ENCODE data around the gene ARID3C. TPM values are rescaled to one million over a fixed set of nuclear protein-coding genes. Genes with fewer than 3 reads are reported as not detected.

Gene ARID3C
- total RNA-seq, 1 donor from 2014 or later, result not detected

- intact Hi-C loops (cut with DNase I), result no loop called here
- H3K4me3 ChIP-seq, result peak overlapping the region; percentile 87
- H3K36me3 ChIP-seq, result peaks cover 17% of the 10 kb centered on the region
- DNase-seq (no peak), ATAC-seq (peak; percentile 7)
- peaks cover 5% of the 10 kb centered on the region for H3K4me1 ChIP-seq
- H3K9me3 ChIP-seq, result no peaks in the 10 kb centered on the region
- H3K27me3 ChIP-seq, result no peaks in the 10 kb centered on the region
- TF ChIP-seq CTCF (IDR thresholded peaks at IDR 0.05), result no peak
- peak overlapping the region; percentile 87 for H3K27ac ChIP-seq
These were observed 17.5 kb downstream of the ARID3C start for GRCh38 chr9:34611251-34611810.

GRCh38 chr9:34610434-34611206, 18.2 kb downstream of the ARID3C start:
- no peak for DNase-seq
- ATAC-seq, result no peak
- intact Hi-C loops (cut with DNase I), result no loop called here
- TF ChIP-seq CTCF (IDR thresholded peaks at IDR 0.05), result no peak
- no peaks in the 10 kb centered on the region for H3K27me3 ChIP-seq
- no peak overlapping the region for H3K27ac ChIP-seq
- peaks cover 16% of the 10 kb centered on the region for H3K36me3 ChIP-seq
- peaks cover 5% of the 10 kb centered on the region for H3K4me1 ChIP-seq
- H3K9me3 ChIP-seq, result no peaks in the 10 kb centered on the region
- no peak overlapping the region for H3K4me3 ChIP-seq

GRCh38 chr9:34607331-34607730, 21.5 kb downstream of the ARID3C start:
- intact Hi-C loops (cut with DNase I), result loop anchor here (10.0 kb wide), 1 partner anchor 63 kb away; no protein-coding TSS in a partner anchor

GRCh38 chr9:34606905-34607304, 22.0 kb downstream of the ARID3C start:
- ATAC-seq, result no peak
- no peak overlapping the region for H3K27ac ChIP-seq
- intact Hi-C loops (cut with DNase I), result loop anchor here (10.0 kb wide), 1 partner anchor 62 kb away; no protein-coding TSS in a partner anchor

More at GRCh38 chr9:34607331-34607730, 21.5 kb downstream of the ARID3C start:
- DNase-seq, result no peak
- peaks cover under 1% of the 10 kb centered on the region for H3K4me1 ChIP-seq
- H3K27me3 ChIP-seq, result no peaks in the 10 kb centered on the region
- no peaks in the 10 kb centered on the region for H3K9me3 ChIP-seq
- H3K36me3 ChIP-seq, result no peaks in the 10 kb centered on the region
- ATAC-seq, result no peak
- TF ChIP-seq CTCF (IDR thresholded peaks at IDR 0.05), result no peak
- H3K4me3 ChIP-seq, result no peak overlapping the region
- no peak overlapping the region for H3K27ac ChIP-seq

GRCh38 chr9:34606190-34606589, 22.7 kb downstream of the ARID3C start:
- ATAC-seq (no peak), DNase-seq (no peak)
- H3K36me3 ChIP-seq, result no peaks in the 10 kb centered on the region
- intact Hi-C loops (cut with DNase I), result loop anchor here (10.0 kb wide), 1 partner anchor 61 kb away; no protein-coding TSS in a partner anchor
- TF ChIP-seq CTCF (IDR thresholded peaks at IDR 0.05), result no peak
- H3K27me3 ChIP-seq, result no peaks in the 10 kb centered on the region
- no peaks in the 10 kb centered on the region for H3K9me3 ChIP-seq
- no peak overlapping the region for H3K4me3 ChIP-seq
- H3K27ac ChIP-seq, result no peak overlapping the region
- no peaks in the 10 kb centered on the region for H3K4me1 ChIP-seq

More at GRCh38 chr9:34606905-34607304, 22.0 kb downstream of the ARID3C start:
- no peak overlapping the region for H3K4me3 ChIP-seq
- H3K27me3 ChIP-seq, result no peaks in the 10 kb centered on the region
- no peaks in the 10 kb centered on the region for H3K9me3 ChIP-seq
- DNase-seq, result no peak
- no peaks in the 10 kb centered on the region for H3K4me1 ChIP-seq
- no peak for TF ChIP-seq CTCF (IDR thresholded peaks at IDR 0.05)
- H3K36me3 ChIP-seq, result no peaks in the 10 kb centered on the region
